ENCODE measurements around the gene DLGAP1.

Gene DLGAP1

GRCh38 chr18:3649135-3649632, 805.9 kb downstream of the DLGAP1 start:
- Histone ChIP-seq H3K4me1 (ENCODE audit: low read length) (peaks cover 16% of the 10 kb centered on the region; the same call in 1 of the 2 replicates), H3K27me3 (ENCODE audit: low read depth, low read length) (no peaks in the 10 kb centered on the region), H3K9me3 (ENCODE audit: insufficient read depth, low read length) (no peaks in the 10 kb centered on the region), H3K36me3 (replicated peaks; ENCODE audit: low read depth, low read length) (no peaks in the 10 kb centered on the region), H2AFZ (ENCODE audit: low read depth, low read length) (peak overlapping the region; percentile 39; the same call in 1 of the 2 replicates), H3K27ac (ENCODE audit: low read length) (no peak overlapping the region), H3K9ac (ENCODE audit: low read length) (peak overlapping the region; percentile 6; the same call in 1 of the 2 replicates), H3K4me3 (ENCODE audit: low read length) (peak overlapping the region; percentile 43), H3K4me2 (ENCODE audit: low read length) (peak overlapping the region; percentile 52), H3K79me2 (ENCODE audit: low read length) (no peaks in the 10 kb centered on the region), H4K20me1 (ENCODE audit: insufficient read depth, low read length) (no peaks in the 10 kb centered on the region)
- no peak for TF ChIP-seq EZH2phosphoT487 (IDR thresholded peaks at IDR 0.05; ENCODE audit: low read depth)
- TF ChIP-seq, protein P1, sequence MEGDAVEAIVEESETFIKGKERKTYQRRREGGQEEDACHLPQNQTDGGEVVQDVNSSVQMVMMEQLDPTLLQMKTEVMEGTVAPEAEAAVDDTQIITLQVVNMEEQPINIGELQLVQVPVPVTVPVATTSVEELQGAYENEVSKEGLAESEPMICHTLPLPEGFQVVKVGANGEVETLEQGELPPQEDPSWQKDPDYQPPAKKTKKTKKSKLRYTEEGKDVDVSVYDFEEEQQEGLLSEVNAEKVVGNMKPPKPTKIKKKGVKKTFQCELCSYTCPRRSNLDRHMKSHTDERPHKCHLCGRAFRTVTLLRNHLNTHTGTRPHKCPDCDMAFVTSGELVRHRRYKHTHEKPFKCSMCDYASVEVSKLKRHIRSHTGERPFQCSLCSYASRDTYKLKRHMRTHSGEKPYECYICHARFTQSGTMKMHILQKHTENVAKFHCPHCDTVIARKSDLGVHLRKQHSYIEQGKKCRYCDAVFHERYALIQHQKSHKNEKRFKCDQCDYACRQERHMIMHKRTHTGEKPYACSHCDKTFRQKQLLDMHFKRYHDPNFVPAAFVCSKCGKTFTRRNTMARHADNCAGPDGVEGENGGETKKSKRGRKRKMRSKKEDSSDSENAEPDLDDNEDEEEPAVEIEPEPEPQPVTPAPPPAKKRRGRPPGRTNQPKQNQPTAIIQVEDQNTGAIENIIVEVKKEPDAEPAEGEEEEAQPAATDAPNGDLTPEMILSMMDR (IDR thresholded peaks at IDR 0.05; ENCODE audit: low read depth, low read length): no peak

DNA sequence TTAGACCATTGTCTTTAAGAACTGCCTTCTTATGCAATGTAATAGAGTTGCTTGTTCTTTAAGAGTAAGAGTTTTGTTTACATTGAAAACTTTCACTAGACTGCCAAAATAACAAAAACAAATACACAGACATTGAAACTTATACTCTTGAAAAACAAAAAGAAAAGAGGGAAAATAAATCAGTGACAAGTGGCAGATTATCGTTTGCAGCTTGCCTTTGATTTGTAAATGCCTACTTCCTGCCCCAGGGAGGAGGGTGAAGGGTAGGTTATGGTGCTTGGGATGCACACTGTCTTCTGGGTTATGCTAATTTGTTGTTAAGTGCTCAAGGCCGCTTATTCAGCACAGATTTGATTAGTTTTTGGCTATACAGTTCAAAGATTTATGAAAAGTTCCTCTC, 806.5 kb downstream of the DLGAP1 start:
- Histone ChIP-seq H3K27me3 (ENCODE audit: low read depth, low read length) (no peaks in the 10 kb centered on the region), H4K20me1 (ENCODE audit: insufficient read depth, low read length) (no peaks in the 10 kb centered on the region), H2AFZ (ENCODE audit: low read depth, low read length) (peak overlapping the region; percentile 39; the same call in 1 of the 2 replicates), H3K79me2 (ENCODE audit: low read length) (no peaks in the 10 kb centered on the region), H3K36me3 (replicated peaks; ENCODE audit: low read depth, low read length) (no peaks in the 10 kb centered on the region), H3K4me2 (ENCODE audit: low read length) (peak overlapping the region; percentile 52), H3K4me3 (ENCODE audit: low read length) (peak overlapping the region; percentile 43), H3K27ac (ENCODE audit: low read length) (no peak overlapping the region), H3K9me3 (ENCODE audit: insufficient read depth, low read length) (no peaks in the 10 kb centered on the region), H3K9ac (ENCODE audit: low read length) (no peak overlapping the region), H3K4me1 (ENCODE audit: low read length) (peaks cover 16% of the 10 kb centered on the region; the same call in 1 of the 2 replicates)
- TF ChIP-seq, protein P1 (IDR thresholded peaks at IDR 0.05; ENCODE audit: low read depth, low read length): no peak

DNA sequence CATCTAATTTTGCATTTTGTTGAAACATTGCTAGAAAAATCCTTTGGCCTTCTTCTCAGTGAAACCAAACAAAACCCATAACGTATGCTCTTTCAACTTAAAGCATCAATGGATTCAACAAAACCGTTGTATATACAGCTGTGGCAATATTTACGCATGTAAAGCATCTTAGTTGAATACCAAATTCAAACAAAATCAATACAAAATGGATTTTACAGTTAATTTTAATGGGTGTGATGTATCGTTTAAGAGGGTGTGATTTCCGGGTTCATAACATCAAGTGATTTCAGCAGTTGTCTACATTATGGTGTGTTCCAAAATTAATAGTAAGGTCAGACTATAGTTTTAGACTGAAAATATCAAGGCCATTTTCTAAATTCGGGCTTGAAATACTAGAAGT, 806.9 kb downstream of the DLGAP1 start:
- H3K4me1 ChIP-seq (ENCODE audit: low read length): peaks cover 16% of the 10 kb centered on the region; the same call in 1 of the 2 replicates
- H3K79me2 ChIP-seq (ENCODE audit: low read length): no peaks in the 10 kb centered on the region
- H4K20me1 ChIP-seq (ENCODE audit: insufficient read depth, low read length): no peaks in the 10 kb centered on the region
- H3K27me3 ChIP-seq (ENCODE audit: low read depth, low read length): no peaks in the 10 kb centered on the region
- no peak overlapping the region for H3K27ac ChIP-seq (ENCODE audit: low read length)
- no peaks in the 10 kb centered on the region for H3K36me3 ChIP-seq (replicated peaks; ENCODE audit: low read depth, low read length)
- H3K4me2 ChIP-seq (ENCODE audit: low read length): no peak overlapping the region
- H3K4me3 ChIP-seq (ENCODE audit: low read length): no peak overlapping the region
- TF ChIP-seq EZH2phosphoT487 (IDR thresholded peaks at IDR 0.05; ENCODE audit: low read depth): no peak
- TF ChIP-seq, protein P1 (IDR thresholded peaks at IDR 0.05; ENCODE audit: low read depth, low read length): no peak
- H3K9me3 ChIP-seq (ENCODE audit: insufficient read depth, low read length): no peaks in the 10 kb centered on the region
- no peak overlapping the region for H2AFZ ChIP-seq (ENCODE audit: low read depth, low read length)
- H3K9ac ChIP-seq (ENCODE audit: low read length): no peak overlapping the region

GRCh38 chr18:3647636-3648035, 807.5 kb downstream of the DLGAP1 start:
- no peaks in the 10 kb centered on the region for H3K79me2 ChIP-seq (ENCODE audit: low read length)
- H3K27ac ChIP-seq (ENCODE audit: low read length): no peak overlapping the region
- H3K4me2 ChIP-seq (ENCODE audit: low read length): no peak overlapping the region
- no peaks in the 10 kb centered on the region for H4K20me1 ChIP-seq (ENCODE audit: insufficient read depth, low read length)
- H3K36me3 ChIP-seq (replicated peaks; ENCODE audit: low read depth, low read length): no peaks in the 10 kb centered on the region
- TF ChIP-seq EZH2phosphoT487 (IDR thresholded peaks at IDR 0.05; ENCODE audit: low read depth): no peak
- TF ChIP-seq, protein P1 (IDR thresholded peaks at IDR 0.05; ENCODE audit: low read depth, low read length): no peak
- H2AFZ ChIP-seq (ENCODE audit: low read depth, low read length): no peak overlapping the region
- H3K9me3 ChIP-seq (ENCODE audit: insufficient read depth, low read length): no peaks in the 10 kb centered on the region
- no peaks in the 10 kb centered on the region for H3K27me3 ChIP-seq (ENCODE audit: low read depth, low read length)
- no peak overlapping the region for H3K9ac ChIP-seq (ENCODE audit: low read length)
- H3K4me3 ChIP-seq (ENCODE audit: low read length): no peak overlapping the region
- peaks cover 12% of the 10 kb centered on the region; the same call in 1 of the 2 replicates for H3K4me1 ChIP-seq (ENCODE audit: low read length)
